K562 (cell line): ENCODE data around the gene PFKP. TPM values are rescaled to one million over a fixed set of nuclear protein-coding genes. Genes with fewer than 3 reads are reported as not detected.

Experiments used
- ATAC-seq: fragments of 200-7000 bp; cut with Tn5 transposase; 3 replicates; pipeline ENCODE4 v1.9.1; 2020; ENCODE audit warnings: moderate library complexity
- BruUV-seq: library from RNA; stranded (reverse); fragments of 400-500 nt; replicated peaks from 2 replicates; lab custom pipeline; 2021; lab: Mats Ljungman, UMichigan
- CTCF ChIA-PET: fragments of 300-600 bp; formaldehyde crosslinking; extraction: SDS; loops from one replicate; lab custom pipeline; 2021; ENCODE audit warnings: low intra/inter-chr PET ratio; lab: Yijun Ruan, JAX
- POLR2A ChIA-PET: fragments of 300-600, 350-650 bp; sonication (Branson Sonifier 250); formaldehyde crosslinking; extraction: SDS; loops from one replicate; lab custom pipeline; 2021; ENCODE audit warnings: antibody characterized with exemption, inconsistent platforms; lab: Yijun Ruan, JAX
- DNase-seq, 4 experiments: peaks; one replicate each; pipeline versions ENCODE4 v3.0.0 to v3.0.0-alpha.2; 2011 to 2018; ENCODE audit warnings: low spot score in 3 of 4, mixed read lengths in 3 of 4; ENCODE audit errors: extremely low read depth in 1 of 4
- FAIRE-seq: peaks from 2 replicates; lab custom pipeline; 2011; peaks lifted over from hg19 to GRCh38; lab: Jason Lieb, UNC
- H2AFZ ChIP-seq: 2 replicates; pipeline ENCODE4 v1.6.0; 2011; ENCODE audit warnings: low read depth, low read length, control low read depth, inconsistent platforms
- H3K27ac ChIP-seq: fragments of 200-600 bp; 3 replicates; pipeline ENCODE4 v1.8.0; 2011; ENCODE audit warnings: low read depth, mild to moderate bottlenecking, control low read depth, inconsistent platforms, low read length, moderate library complexity, mixed read lengths; ENCODE audit errors: extremely low read depth
- H3K27me3 ChIP-seq, 2 experiments: fragments of 300-600 bp in 1 of 2; 2 replicates in 1 of 2; 3 replicates in 1 of 2; pipeline versions ENCODE4 v1.6.0 to v1.8.0; 2011; ENCODE audit warnings: inconsistent platforms in 2 of 2, low read length in 2 of 2, mild to moderate bottlenecking in 1 of 2, mixed read lengths in 1 of 2, moderate library complexity in 1 of 2; ENCODE audit not compliant: control insufficient read depth in 2 of 2, insufficient read depth in 2 of 2
- H3K36me3 ChIP-seq: fragments of 300-600 bp; 3 replicates; pipeline ENCODE4 v1.8.0; 2011; ENCODE audit warnings: mild to moderate bottlenecking, low read length, inconsistent platforms; ENCODE audit not compliant: control insufficient read depth, insufficient read depth
- H3K4me1 ChIP-seq, 2 experiments: fragments of 200-600 bp in 1 of 2; replicated peaks in 1 of 2; 2 replicates in 1 of 2; 3 replicates in 1 of 2; pipeline versions ENCODE4 v1.5.1 to v1.8.0; 2011; ENCODE audit warnings: inconsistent platforms in 2 of 2, low read length in 2 of 2, mild to moderate bottlenecking in 1 of 2, mixed read lengths in 1 of 2, moderate library complexity in 1 of 2; ENCODE audit not compliant: control insufficient read depth in 2 of 2, insufficient read depth in 2 of 2
- H3K4me2 ChIP-seq: 2 replicates; pipeline ENCODE4 v1.6.1; 2011; ENCODE audit warnings: low read length, control low read depth, inconsistent platforms, mixed read lengths; ENCODE audit not compliant: insufficient read depth
- H3K4me3 ChIP-seq: fragments of 200-600 bp; sonication (generic), shearing (Covaris generic); 2 replicates; pipeline ENCODE4 v1.5.1; 2016; ENCODE audit warnings: control low read depth, inconsistent platforms
- H3K79me2 ChIP-seq: fragments of 200-600 bp; 3 replicates; pipeline ENCODE4 v1.8.0; 2011; ENCODE audit warnings: low read length, inconsistent platforms; ENCODE audit not compliant: control insufficient read depth, insufficient read depth
- H3K9ac ChIP-seq, 2 experiments: 2 replicates each; pipeline versions ENCODE4 v1.6.0 to v1.6.1; 2011; ENCODE audit warnings: low read depth in 2 of 2, low read length in 2 of 2, control low read depth in 1 of 2, inconsistent platforms in 1 of 2, mild to moderate bottlenecking in 1 of 2, mixed read lengths in 1 of 2; ENCODE audit not compliant: insufficient read depth in 1 of 2
- H3K9me1 ChIP-seq: one replicate; pipeline ENCODE4 v1.6.0; 2011; ENCODE audit warnings: inconsistent platforms, mild to moderate bottlenecking, low read length, moderate library complexity; ENCODE audit not compliant: control insufficient read depth, insufficient read depth
- H3K9me3 ChIP-seq: replicated peaks from 2 replicates; pipeline ENCODE4 v1.5.1; 2011; ENCODE audit warnings: low read depth, low read length, inconsistent platforms; ENCODE audit not compliant: control insufficient read depth, insufficient read depth
- H4K20me1 ChIP-seq: replicated peaks from 2 replicates; pipeline ENCODE4 v1.6.1; 2011; ENCODE audit warnings: low read length, inconsistent platforms, mixed read lengths; ENCODE audit not compliant: control insufficient read depth, insufficient read depth
- ARID1B ChIP-seq: fragments of 450-650 bp; IDR thresholded peaks from 2 replicates; pipeline ENCODE4 v1.6.1; 2016; ENCODE audit warnings: antibody characterized with exemption, mild to moderate bottlenecking, inconsistent platforms
- CEBPB ChIP-seq: fragments of 450-650 bp; IDR thresholded peaks from 2 replicates; pipeline ENCODE4 v1.6.1; 2016; ENCODE audit warnings: missing genetic modification characterization, missing compliant biosample characterization
- CEBPG ChIP-seq, 3 experiments: fragments of 200-800 bp in 1 of 3; sonication (Bioruptor generic) in 1 of 3; sonication (generic) in 1 of 3; formaldehyde crosslinking in 1 of 3; IDR thresholded peaks in 2 of 3; conservative IDR thresholded peaks in 1 of 3; 2 replicates each; pipeline versions ENCODE4 v1.6.1 to v1.8.0; 2016 to 2022; ENCODE audit warnings: missing compliant biosample characterization in 2 of 3, missing genetic modification characterization in 2 of 3, mild to moderate bottlenecking in 1 of 3, missing genetic modification reagents in 1 of 3
- CXXC5 ChIP-seq: fragments of 250-450 bp; sonication (Bioruptor Pico); IDR thresholded peaks from 2 replicates; pipeline ENCODE4 v1.8.0; 2022; ENCODE audit warnings: inconsistent platforms, mild to moderate bottlenecking, moderate library complexity
- DACH1 ChIP-seq: fragments of 450-650 bp; IDR thresholded peaks from 2 replicates; pipeline ENCODE4 v1.6.1; 2018; ENCODE audit not compliant: partially characterized antibody
- ELF1 ChIP-seq: fragments of 200-800 bp; sonication (Bioruptor generic); IDR thresholded peaks from 2 replicates; pipeline ENCODE4 v1.6.1; 2016; ENCODE audit warnings: missing genetic modification characterization, missing compliant biosample characterization
- FOXJ2 ChIP-seq: fragments of 200-800 bp; sonication (Bioruptor generic); IDR thresholded peaks from 2 replicates; pipeline ENCODE4 v1.6.1; 2016; ENCODE audit warnings: missing genetic modification characterization, missing compliant biosample characterization
- HMG20A ChIP-seq: fragments of 450-650 bp; formaldehyde crosslinking; conservative IDR thresholded peaks from 2 replicates; pipeline ENCODE4 v1.4.0; 2020; ENCODE audit warnings: mild to moderate bottlenecking, mixed read lengths
- MAZ ChIP-seq, 2 experiments: fragments of 450-650 bp in 1 of 2; sonication (generic) in 1 of 2; formaldehyde crosslinking; IDR thresholded peaks in 1 of 2; conservative IDR thresholded peaks in 1 of 2; 2 replicates each; pipeline versions ENCODE4 v1.4.0 to v1.5.0; 2020; ENCODE audit warnings: mild to moderate bottlenecking in 1 of 2, missing genetic modification reagents in 1 of 2
- PKNOX1 ChIP-seq: fragments of 450-650 bp; IDR thresholded peaks from 2 replicates; pipeline ENCODE4 v1.6.1; 2016
- POLR2A ChIP-seq: fragments of 450-650 bp; conservative IDR thresholded peaks from 2 replicates; pipeline ENCODE4 v1.6.1; 2016
- POLR2B ChIP-seq: fragments of 450-650 bp; IDR thresholded peaks from 2 replicates; pipeline ENCODE4 v1.6.1; 2018; ENCODE audit warnings: low read depth; ENCODE audit not compliant: partially characterized antibody
- SUPT5H ChIP-seq: fragments of 450-650 bp; IDR thresholded peaks from 2 replicates; pipeline ENCODE4 v1.6.1; 2016
- TSC22D4 ChIP-seq: fragments of 450-650 bp; IDR thresholded peaks from 2 replicates; pipeline ENCODE4 v1.6.1; 2016; ENCODE audit warnings: missing genetic modification characterization, missing biosample characterization, control low read depth
- ZFP30 ChIP-seq: fragments of 250-450 bp; sonication (Bioruptor Pico); IDR thresholded peaks from 2 replicates; pipeline ENCODE4 v1.8.0; 2022; ENCODE audit warnings: moderate library complexity, mild to moderate bottlenecking, inconsistent platforms, borderline replicate concordance
- ZFX ChIP-seq: sonication (generic); formaldehyde crosslinking; IDR thresholded peaks from 2 replicates; pipeline ENCODE4 v1.8.0; 2022; ENCODE audit warnings: mild to moderate bottlenecking, missing genetic modification reagents, moderate library complexity
- ZNF184 ChIP-seq: sonication (generic); formaldehyde crosslinking; IDR thresholded peaks from 2 replicates; pipeline ENCODE4 v1.5.0; 2020; ENCODE audit warnings: missing genetic modification reagents
- ZNF589 ChIP-seq: fragments of 200-800 bp; sonication (Bioruptor generic); IDR thresholded peaks from 2 replicates; pipeline ENCODE4 v1.6.1; 2016; ENCODE audit warnings: low read depth, missing genetic modification characterization, missing compliant biosample characterization
- WGBS: fragments of 100-300 bp; shearing (Covaris generic); methylation state at CpG from one replicate; pipeline ENCODE4 v1.1.6; 2016; ENCODE audit warnings: low coverage, mixed read lengths; ENCODE audit not compliant: insufficient coverage; ENCODE audit errors: missing lambda C conversion rate; 5-methylcytosine and 5-hydroxymethylcytosine counted together
- in situ Hi-C: fragments of 300-500 bp; cut with MboI; formaldehyde crosslinking; loops from 4 replicates; pipeline ENCODE4 v1.15.0; 2018; ENCODE audit warnings: inconsistent platforms, mixed read lengths
- intact Hi-C: fragments of 100-400 bp; cut with micrococcal nuclease; formaldehyde crosslinking; loops from 2 replicates; pipeline ENCODE4 v1.14.2; 2022
- polyA plus RNA-seq, 8 experiments: library from polyadenylated mRNA; depleted of rRNA in 4 of 8; stranded (reverse) in 5 of 8; unstranded in 3 of 8; fragments of >200 nt; fragmentation: Nextera tagmentation in 2 of 8; fragmentation: Illumina TruSeq in 1 of 8; extraction: Ambion mirVana in 2 of 8; extraction: Trizol in 1 of 8; gene quantifications; 2 replicates each; pipeline versions ENCODE4 v1.2.1 to v1.2.3, GENCODE V29; 2011 to 2014; ENCODE audit warnings: inconsistent platforms in 1 of 8, missing spikeins in 1 of 8
- total RNA-seq, 7 experiments: library from RNA; depleted of rRNA in 6 of 7; stranded (reverse); fragments of >200 nt in 6 of 7; fragmentation: Illumina TruSeq in 2 of 7; extraction: Trizol in 2 of 7; gene quantifications; 2 replicates each; pipeline versions ENCODE4 v1.2.1 to v1.2.3, GENCODE V29; 2011 to 2021; ENCODE audit warnings: low replicate concordance in 1 of 7

PFKP gene
- total and polyA plus RNA-seq, 9 of the 15 experiments (the other 6 are each of a cell fraction or from before 2014, with no cell fraction given), result 23.5 to 116 (median 62.1) TPM

DNA sequence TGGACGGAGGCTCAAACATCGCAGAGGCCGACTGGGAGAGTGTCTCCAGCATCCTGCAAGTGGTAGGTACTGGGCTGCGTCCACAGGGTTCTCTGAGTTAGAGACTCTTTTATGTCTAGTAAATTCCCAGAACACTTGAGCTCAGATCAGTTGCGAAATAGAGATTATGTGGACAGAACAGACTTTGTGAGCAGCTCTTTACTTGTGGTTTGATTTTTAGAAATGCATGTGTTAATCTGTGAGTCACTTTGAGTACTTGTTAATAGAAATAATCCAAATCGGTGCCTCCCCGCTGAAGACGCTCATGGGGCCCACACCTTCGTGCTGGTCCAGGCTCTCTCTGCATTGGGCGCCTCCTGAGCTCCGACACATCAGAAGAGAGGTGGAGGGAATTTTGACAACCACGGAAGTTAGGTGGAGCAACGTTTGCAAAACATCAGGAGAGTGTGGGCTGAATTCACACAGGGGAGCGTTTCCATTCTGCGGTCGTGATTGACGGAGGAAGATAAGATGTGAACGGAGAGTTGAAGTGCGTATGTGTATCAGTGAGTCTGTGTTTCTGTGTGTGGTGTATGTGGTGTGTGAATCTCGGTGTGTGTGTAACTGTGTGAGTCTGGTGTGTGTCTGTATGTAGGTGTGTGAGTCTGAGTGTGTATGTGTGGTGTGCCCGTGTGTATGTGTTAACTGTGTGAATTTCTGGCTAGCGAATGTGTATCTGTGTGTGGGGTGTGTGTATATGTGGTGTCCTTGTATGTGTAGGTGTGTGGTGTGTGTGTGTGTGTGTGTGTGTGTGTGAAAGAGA lies 32.1 kb downstream of the PFKP start:
- CTCF ChIA-PET, result no interaction called here
- no peak for TF ChIP-seq ZNF184 (CRISPR knock-in tag)
- no peak for TF ChIP-seq ZNF589 (CRISPR knock-in tag)
- peak; percentile 46 for TF ChIP-seq SUPT5H
- 0 out of 2 replicates have a peak, but pooled peaks have one; percentile 58 for TF ChIP-seq TSC22D4 (tag)
- TF ChIP-seq POLR2B, result peak; percentile 34
- TF ChIP-seq ZFX (CRISPR knock-in tag), result no peak
- no peak for TF ChIP-seq FOXJ2
- TF ChIP-seq MAZ (CRISPR knock-in tag; conservative IDR thresholded peaks at IDR 0.05 in 1 of 2, IDR thresholded peaks at IDR 0.05 in 1 of 2), result no peak
- peak; percentile 84 for TF ChIP-seq CEBPB (tag)
- no peak for TF ChIP-seq ZFP30 (CRISPR knock-in tag)
- no peak for TF ChIP-seq ELF1 (tag)
- peak; percentile 23; the same call in 1 of the 2 replicates for TF ChIP-seq PKNOX1
- TF ChIP-seq CEBPG (CRISPR knock-in tag; IDR thresholded peaks at IDR 0.05), result 0 out of 2 replicates have a peak, but pooled peaks have one; percentile 11
- peak in 1 of 2 experiments; percentile 52; a peak in 2 of 4 replicates for TF ChIP-seq CEBPG (tag; conservative IDR thresholded peaks at IDR 0.05 in 1 of 2, IDR thresholded peaks at IDR 0.05 in 1 of 2)
- TF ChIP-seq HMG20A (CRISPR knock-in tag), result no peak
- no peak for TF ChIP-seq DACH1
- TF ChIP-seq CXXC5, result no peak
- TF ChIP-seq ARID1B, result no peak
- 0 out of 2 replicates have a peak, but pooled peaks have one; percentile 17 for TF ChIP-seq POLR2A

More for the DNA sequence above, 32.1 kb downstream of the PFKP start:
- in situ Hi-C loops, result no loop called here
- Histone ChIP-seq H3K9ac (no peak overlapping the region), H3K27ac (peak overlapping the region; percentile 20; the same call in 2 of the 3 replicates), H3K79me2 (peaks cover 57% of the 10 kb centered on the region), H3K4me1 (peaks cover 20 to 29% of the 10 kb centered on the region in 2 experiments), H3K4me3 (no peak overlapping the region), H4K20me1 (no peaks in the 10 kb centered on the region), H2AFZ (no peak overlapping the region), H3K36me3 (peaks cover 69% of the 10 kb centered on the region), H3K27me3 (no peaks in the 10 kb centered on the region), H3K9me1 (peaks cover 11% of the 10 kb centered on the region), H3K9me3 (no peaks in the 10 kb centered on the region), H3K4me2 (no peak overlapping the region)
- ATAC-seq, result no peak
- 81% methylated on average over 22 of the region's 22 CpGs for WGBS
- no TSS peak for BruUV-seq
- DNase-seq, result no peak
- intact Hi-C loops, result no loop called here
- POLR2A ChIA-PET, result interaction anchor here (0.6 to 1.2 kb wide), 2 partner anchors 13 to 985 kb away, joined by 3 to 4 read pairs; no protein-coding TSS in a partner anchor
- peak; percentile 49 for FAIRE-seq
